CD14-positive monocyte (primary cell): ENCODE measurements around the gene UBE2J1. TPM values are rescaled to one million over a fixed set of nuclear protein-coding genes. Genes with fewer than 3 reads are reported as not detected.

ENCODE experiments used
- DNase-seq, 3 donors: peaks; one replicate each; pipeline ENCODE4 v3.0.0-alpha.2; 2011 to 2022
- H2AFZ ChIP-seq: 2 replicates; pipeline ENCODE4 v1.6.0; 2012; ENCODE audit warnings: mild to moderate bottlenecking, low read depth, low read length, inconsistent platforms; ENCODE audit not compliant: insufficient read depth, poor library complexity, severe bottlenecking
- H3K27ac ChIP-seq, 2 donors: 1 replicate in 1 of 2; 2 replicates in 1 of 2; pipeline ENCODE4 v1.5.1; 2012 to 2013; ENCODE audit warnings: low read length in 2 of 2, control low read depth in 1 of 2, inconsistent platforms in 1 of 2, low read depth in 1 of 2, mild to moderate bottlenecking in 1 of 2
- H3K27me3 ChIP-seq, 2 donors: one replicate each; pipeline versions ENCODE4 v1.6.0 to v1.6.1; 2011 to 2013; ENCODE audit warnings: low read length in 2 of 2; ENCODE audit not compliant: control insufficient read depth in 2 of 2, insufficient read depth in 2 of 2
- H3K36me3 ChIP-seq, 2 donors: replicated peaks in 1 of 2; 1 replicate in 1 of 2; 2 replicates in 1 of 2; pipeline versions ENCODE4 v1.5.1 to v1.6.1; 2012 to 2013; ENCODE audit warnings: low read length in 2 of 2, control low read depth in 1 of 2, inconsistent platforms in 1 of 2, mild to moderate bottlenecking in 1 of 2; ENCODE audit not compliant: insufficient read depth in 2 of 2, control insufficient read depth in 1 of 2
- H3K4me1 ChIP-seq, 2 donors: 1 replicate in 1 of 2; 2 replicates in 1 of 2; pipeline versions ENCODE4 v1.5.1 to v1.6.1; 2012 to 2013; ENCODE audit warnings: low read length in 2 of 2, control low read depth in 1 of 2, inconsistent platforms in 1 of 2, mild to moderate bottlenecking in 1 of 2, moderate library complexity in 1 of 2; ENCODE audit not compliant: insufficient read depth in 2 of 2, control insufficient read depth in 1 of 2
- H3K4me2 ChIP-seq: replicated peaks from 2 replicates; pipeline ENCODE3; 2012; ENCODE audit warnings: low read length, moderate library complexity, mild to moderate bottlenecking; ENCODE audit not compliant: poor library complexity, severe bottlenecking; ENCODE audit errors: extremely low read depth
- H3K4me3 ChIP-seq, 3 experiments: fragments of 200-600 bp in 1 of 3; sonication (generic) in 1 of 3; replicated peaks in 1 of 3; 1 replicate in 2 of 3; 2 replicates in 1 of 3; pipeline ENCODE4 v1.5.1; 2011 to 2013; ENCODE audit warnings: low read length in 3 of 3, mild to moderate bottlenecking in 3 of 3, control low read depth in 2 of 3, low read depth in 2 of 3, inconsistent platforms in 1 of 3, moderate library complexity in 1 of 3
- H3K79me2 ChIP-seq: 2 replicates; pipeline ENCODE4 v1.6.0; 2012; ENCODE audit warnings: mild to moderate bottlenecking, control low read depth, inconsistent platforms, low read length, moderate library complexity; ENCODE audit not compliant: insufficient read depth
- H3K9ac ChIP-seq: 2 replicates; pipeline ENCODE4 v1.6.0; 2017; ENCODE audit warnings: low read length, mild to moderate bottlenecking; ENCODE audit not compliant: insufficient read depth, poor library complexity, severe bottlenecking
- H3K9me3 ChIP-seq, 2 donors: replicated peaks in 1 of 2; 1 replicate in 1 of 2; 2 replicates in 1 of 2; pipeline versions ENCODE4 v1.5.1 to v1.6.1; 2012 to 2013; ENCODE audit warnings: low read length in 2 of 2, control low read depth in 1 of 2; ENCODE audit not compliant: control insufficient read depth in 1 of 2, insufficient read depth in 1 of 2
- H4K20me1 ChIP-seq: 2 replicates; pipeline ENCODE4 v1.6.0; 2012; ENCODE audit warnings: mild to moderate bottlenecking, low read length, control low read depth, moderate library complexity; ENCODE audit not compliant: insufficient read depth
- H3K27ac Mint-ChIP-seq, 7 donors: one replicate each; pipeline ENCODE4 v1.8.0; 2020; ENCODE audit warnings: mild to moderate bottlenecking in 7 of 7, mixed read lengths in 7 of 7, moderate library complexity in 6 of 7, inconsistent platforms in 2 of 7
- H3K27me3 Mint-ChIP-seq, 3 donors: one replicate each; pipeline ENCODE4 v1.8.0; 2021 to 2022; ENCODE audit warnings: low read depth in 3 of 3, mild to moderate bottlenecking in 3 of 3, mixed read lengths in 3 of 3, moderate library complexity in 3 of 3, inconsistent platforms in 1 of 3
- H3K36me3 Mint-ChIP-seq, 2 donors: one replicate each; pipeline ENCODE4 v1.8.0; 2020; ENCODE audit warnings: mixed read lengths in 2 of 2, inconsistent platforms in 1 of 2, mild to moderate bottlenecking in 1 of 2
- H3K4me1 Mint-ChIP-seq: one replicate; pipeline ENCODE4 v1.8.0; 2020; ENCODE audit warnings: mild to moderate bottlenecking, mixed read lengths
- H3K4me3 Mint-ChIP-seq, 2 donors: one replicate each; pipeline ENCODE4 v1.8.0; 2020; ENCODE audit warnings: mild to moderate bottlenecking in 2 of 2, mixed read lengths in 2 of 2, moderate library complexity in 1 of 2
- H3K9me3 Mint-ChIP-seq, 7 donors: one replicate each; pipeline ENCODE4 v1.8.0; 2020 to 2022; ENCODE audit warnings: mixed read lengths in 7 of 7, mild to moderate bottlenecking in 6 of 7, moderate library complexity in 6 of 7, inconsistent platforms in 2 of 7
- WGBS: methylation state at CpG from one replicate; pipeline ENCODE4 v1.1.5; 2013; ENCODE audit warnings: missing lambda C conversion rate; ENCODE audit not compliant: insufficient coverage; 5-methylcytosine and 5-hydroxymethylcytosine counted together
- intact Hi-C, 2 donors: fragments of 100-400 bp; cut with micrococcal nuclease; formaldehyde crosslinking; loops; one replicate each; pipeline versions ENCODE4 v1.15.0 to v1.15.1; 2023
- polyA plus RNA-seq, 3 donors: library from polyadenylated mRNA; depleted of rRNA in 1 of 3; unstranded in 2 of 3; stranded (reverse) in 1 of 3; fragments of 300-500 nt in 2 of 3; fragments of >200 nt in 1 of 3; fragmentation: Illumina TruSeq in 2 of 3; gene quantifications; 1 replicate in 2 of 3; 2 replicates in 1 of 3; pipeline ENCODE4 v1.2.3, GENCODE V29; 2012 to 2021
- TF ChIP-seq, protein P1 (sequence below): fragments of 200-600 bp; IDR thresholded peaks from one replicate; pipeline ENCODE4 v1.8.0; 2022; ENCODE audit warnings: antibody characterized with exemption, mild to moderate bottlenecking

UBE2J1 gene
- polyA plus RNA-seq, 3 donors: 44.8 to 80.5 (median 66.1) TPM

DNA sequence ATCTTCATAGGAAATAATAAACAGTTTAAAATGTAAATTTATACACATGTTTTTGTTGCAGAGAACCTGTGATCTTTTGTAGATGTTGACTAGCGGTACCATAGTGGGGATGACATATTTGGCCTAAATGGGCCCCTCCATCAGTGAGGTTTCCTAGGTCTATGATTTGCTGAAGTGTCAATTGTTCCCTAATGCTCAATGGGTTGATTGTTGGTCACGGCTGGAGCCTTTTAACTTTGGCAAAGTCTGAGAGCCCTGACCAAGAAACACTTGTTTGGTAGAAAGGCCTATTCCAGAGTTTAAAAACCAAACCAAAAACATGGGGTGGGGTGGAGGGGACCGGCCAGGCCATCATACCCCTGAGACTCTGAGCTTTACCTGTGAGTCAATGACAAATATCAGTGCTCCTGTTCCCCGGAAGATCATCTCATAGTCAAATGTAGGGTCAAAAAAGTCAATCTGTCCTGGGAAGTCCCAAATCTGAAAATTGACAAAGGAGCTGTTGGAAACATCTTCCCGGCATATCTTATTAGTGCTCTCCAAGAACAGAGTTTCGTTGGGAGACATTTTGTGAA, 34.5 kb upstream of the UBE2J1 start:
- no peak overlapping the region for H3K9ac ChIP-seq

GRCh38 chr6:89385846-89386245, 33.3 kb upstream of the UBE2J1 start:
- H3K27me3 Mint-ChIP-seq: no peaks in the 10 kb centered on the region
- Histone ChIP-seq H3K27ac (no peak overlapping the region), H4K20me1 (no peaks in the 10 kb centered on the region), H3K36me3 (peaks cover 0 to 3% of the 10 kb centered on the region in 2 donors), H2AFZ (no peak overlapping the region), H3K4me3 (no peak overlapping the region), H3K79me2 (peaks cover 40% of the 10 kb centered on the region), H3K9me3 (no peaks in the 10 kb centered on the region), H3K27me3 (no peaks in the 10 kb centered on the region), H3K4me2 (no peak overlapping the region), H3K9ac (no peak overlapping the region), H3K4me1 (peaks cover 9 to 11% of the 10 kb centered on the region in 2 donors)
- no peak for DNase-seq
- no peak overlapping the region for H3K4me3 Mint-ChIP-seq
- peaks cover 27% of the 10 kb centered on the region for H3K4me1 Mint-ChIP-seq
- TF ChIP-seq, protein P1, sequence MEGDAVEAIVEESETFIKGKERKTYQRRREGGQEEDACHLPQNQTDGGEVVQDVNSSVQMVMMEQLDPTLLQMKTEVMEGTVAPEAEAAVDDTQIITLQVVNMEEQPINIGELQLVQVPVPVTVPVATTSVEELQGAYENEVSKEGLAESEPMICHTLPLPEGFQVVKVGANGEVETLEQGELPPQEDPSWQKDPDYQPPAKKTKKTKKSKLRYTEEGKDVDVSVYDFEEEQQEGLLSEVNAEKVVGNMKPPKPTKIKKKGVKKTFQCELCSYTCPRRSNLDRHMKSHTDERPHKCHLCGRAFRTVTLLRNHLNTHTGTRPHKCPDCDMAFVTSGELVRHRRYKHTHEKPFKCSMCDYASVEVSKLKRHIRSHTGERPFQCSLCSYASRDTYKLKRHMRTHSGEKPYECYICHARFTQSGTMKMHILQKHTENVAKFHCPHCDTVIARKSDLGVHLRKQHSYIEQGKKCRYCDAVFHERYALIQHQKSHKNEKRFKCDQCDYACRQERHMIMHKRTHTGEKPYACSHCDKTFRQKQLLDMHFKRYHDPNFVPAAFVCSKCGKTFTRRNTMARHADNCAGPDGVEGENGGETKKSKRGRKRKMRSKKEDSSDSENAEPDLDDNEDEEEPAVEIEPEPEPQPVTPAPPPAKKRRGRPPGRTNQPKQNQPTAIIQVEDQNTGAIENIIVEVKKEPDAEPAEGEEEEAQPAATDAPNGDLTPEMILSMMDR: no peak
- WGBS: 100% methylated on average over 7 of the region's 7 CpGs
- no peaks in the 10 kb centered on the region for H3K9me3 Mint-ChIP-seq
- H3K27ac Mint-ChIP-seq: no peak overlapping the region
- peaks cover 16 to 18% of the 10 kb centered on the region in 2 donors for H3K36me3 Mint-ChIP-seq
- intact Hi-C loops: no loop called here

More for the DNA sequence above, 34.5 kb upstream of the UBE2J1 start:
- Mint-ChIP-seq H3K27ac (no peak overlapping the region), H3K27me3 (no peaks in the 10 kb centered on the region), H3K36me3 (peaks cover 12 to 15% of the 10 kb centered on the region in 2 donors), H3K9me3 (peaks cover 0 to 3% (median 0%) of the 10 kb centered on the region in 7 donors), H3K4me3 (no peak overlapping the region), H3K4me1 (peaks cover 22% of the 10 kb centered on the region)
- H2AFZ ChIP-seq: no peak overlapping the region
- H4K20me1 ChIP-seq: no peaks in the 10 kb centered on the region
- intact Hi-C loops: no loop called here
- no peaks in the 10 kb centered on the region for H3K9me3 ChIP-seq
- no peaks in the 10 kb centered on the region for H3K27me3 ChIP-seq
- DNase-seq: no peak
- H3K36me3 ChIP-seq: peaks cover 0 to 3% of the 10 kb centered on the region in 2 donors
- H3K4me2 ChIP-seq: no peak overlapping the region
- H3K4me3 ChIP-seq: no peak overlapping the region
- peaks cover 52% of the 10 kb centered on the region for H3K79me2 ChIP-seq
- H3K27ac ChIP-seq: no peak overlapping the region
- H3K4me1 ChIP-seq: peaks cover 5 to 9% of the 10 kb centered on the region in 2 donors
- TF ChIP-seq, protein P1: no peak
- WGBS: 100% methylated on average over 4 of the region's 6 CpGs
